ENCODE results near the gene TTC39B.

Gene TTC39B

DNA sequence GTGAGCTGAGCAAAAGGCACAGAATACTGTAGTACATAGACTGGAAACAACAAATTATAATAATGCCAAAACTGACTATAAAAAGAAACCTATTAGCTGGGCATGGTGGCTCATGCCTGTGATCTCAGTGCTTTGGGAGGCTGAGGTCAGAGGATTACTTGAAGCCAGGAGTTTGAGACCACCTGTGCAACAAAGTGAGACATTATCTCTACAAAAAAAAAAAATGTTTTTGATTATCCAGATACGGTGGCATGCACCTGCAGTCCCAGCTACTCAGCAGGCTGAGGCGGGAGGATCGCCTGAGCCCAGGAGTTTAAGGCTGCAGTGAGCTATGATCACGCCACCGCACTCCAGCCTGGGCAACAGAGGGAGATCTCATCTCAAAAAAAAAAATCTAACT lies 175.9 kb downstream of the TTC39B start (continued):
- TF ChIP-seq, protein P1, sequence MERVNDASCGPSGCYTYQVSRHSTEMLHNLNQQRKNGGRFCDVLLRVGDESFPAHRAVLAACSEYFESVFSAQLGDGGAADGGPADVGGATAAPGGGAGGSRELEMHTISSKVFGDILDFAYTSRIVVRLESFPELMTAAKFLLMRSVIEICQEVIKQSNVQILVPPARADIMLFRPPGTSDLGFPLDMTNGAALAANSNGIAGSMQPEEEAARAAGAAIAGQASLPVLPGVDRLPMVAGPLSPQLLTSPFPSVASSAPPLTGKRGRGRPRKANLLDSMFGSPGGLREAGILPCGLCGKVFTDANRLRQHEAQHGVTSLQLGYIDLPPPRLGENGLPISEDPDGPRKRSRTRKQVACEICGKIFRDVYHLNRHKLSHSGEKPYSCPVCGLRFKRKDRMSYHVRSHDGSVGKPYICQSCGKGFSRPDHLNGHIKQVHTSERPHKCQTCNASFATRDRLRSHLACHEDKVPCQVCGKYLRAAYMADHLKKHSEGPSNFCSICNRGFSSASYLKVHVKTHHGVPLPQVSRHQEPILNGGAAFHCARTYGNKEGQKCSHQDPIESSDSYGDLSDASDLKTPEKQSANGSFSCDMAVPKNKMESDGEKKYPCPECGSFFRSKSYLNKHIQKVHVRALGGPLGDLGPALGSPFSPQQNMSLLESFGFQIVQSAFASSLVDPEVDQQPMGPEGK (tag by site-specific recombination; IDR thresholded peaks at IDR 0.05) = no peak
- TF ChIP-seq ZNF175 (tag by site-specific recombination; IDR thresholded peaks at IDR 0.05) (no peak), ZNF10 (tag by site-specific recombination; IDR thresholded peaks at IDR 0.05) (no peak), ZNF350 (tag by site-specific recombination; IDR thresholded peaks at IDR 0.05) (no peak), ZNF433 (tag by site-specific recombination; IDR thresholded peaks at IDR 0.05; ENCODE audit: low read depth) (no peak), ZBTB20 (tag by site-specific recombination; IDR thresholded peaks at IDR 0.05) (no peak), ZNF202 (tag by site-specific recombination; IDR thresholded peaks at IDR 0.05; ENCODE audit: borderline replicate concordance) (no peak), ZNF146 (tag by site-specific recombination; IDR thresholded peaks at IDR 0.05) (no peak), ZNF621 (tag by site-specific recombination; IDR thresholded peaks at IDR 0.05) (no peak)
- TF ChIP-seq, protein P2, sequence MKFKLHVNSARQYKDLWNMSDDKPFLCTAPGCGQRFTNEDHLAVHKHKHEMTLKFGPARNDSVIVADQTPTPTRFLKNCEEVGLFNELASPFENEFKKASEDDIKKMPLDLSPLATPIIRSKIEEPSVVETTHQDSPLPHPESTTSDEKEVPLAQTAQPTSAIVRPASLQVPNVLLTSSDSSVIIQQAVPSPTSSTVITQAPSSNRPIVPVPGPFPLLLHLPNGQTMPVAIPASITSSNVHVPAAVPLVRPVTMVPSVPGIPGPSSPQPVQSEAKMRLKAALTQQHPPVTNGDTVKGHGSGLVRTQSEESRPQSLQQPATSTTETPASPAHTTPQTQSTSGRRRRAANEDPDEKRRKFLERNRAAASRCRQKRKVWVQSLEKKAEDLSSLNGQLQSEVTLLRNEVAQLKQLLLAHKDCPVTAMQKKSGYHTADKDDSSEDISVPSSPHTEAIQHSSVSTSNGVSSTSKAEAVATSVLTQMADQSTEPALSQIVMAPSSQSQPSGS (tag by site-specific recombination; IDR thresholded peaks at IDR 0.05; ENCODE audit: low read depth) = no peak
- TF ChIP-seq, protein P3, sequence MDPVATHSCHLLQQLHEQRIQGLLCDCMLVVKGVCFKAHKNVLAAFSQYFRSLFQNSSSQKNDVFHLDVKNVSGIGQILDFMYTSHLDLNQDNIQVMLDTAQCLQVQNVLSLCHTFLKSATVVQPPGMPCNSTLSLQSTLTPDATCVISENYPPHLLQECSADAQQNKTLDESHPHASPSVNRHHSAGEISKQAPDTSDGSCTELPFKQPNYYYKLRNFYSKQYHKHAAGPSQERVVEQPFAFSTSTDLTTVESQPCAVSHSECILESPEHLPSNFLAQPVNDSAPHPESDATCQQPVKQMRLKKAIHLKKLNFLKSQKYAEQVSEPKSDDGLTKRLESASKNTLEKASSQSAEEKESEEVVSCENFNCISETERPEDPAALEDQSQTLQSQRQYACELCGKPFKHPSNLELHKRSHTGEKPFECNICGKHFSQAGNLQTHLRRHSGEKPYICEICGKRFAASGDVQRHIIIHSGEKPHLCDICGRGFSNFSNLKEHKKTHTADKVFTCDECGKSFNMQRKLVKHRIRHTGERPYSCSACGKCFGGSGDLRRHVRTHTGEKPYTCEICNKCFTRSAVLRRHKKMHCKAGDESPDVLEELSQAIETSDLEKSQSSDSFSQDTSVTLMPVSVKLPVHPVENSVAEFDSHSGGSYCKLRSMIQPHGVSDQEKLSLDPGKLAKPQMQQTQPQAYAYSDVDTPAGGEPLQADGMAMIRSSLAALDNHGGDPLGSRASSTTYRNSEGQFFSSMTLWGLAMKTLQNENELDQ (tag by site-specific recombination; IDR thresholded peaks at IDR 0.05; ENCODE audit: low read depth) = no peak
- TF ChIP-seq, protein P4, sequence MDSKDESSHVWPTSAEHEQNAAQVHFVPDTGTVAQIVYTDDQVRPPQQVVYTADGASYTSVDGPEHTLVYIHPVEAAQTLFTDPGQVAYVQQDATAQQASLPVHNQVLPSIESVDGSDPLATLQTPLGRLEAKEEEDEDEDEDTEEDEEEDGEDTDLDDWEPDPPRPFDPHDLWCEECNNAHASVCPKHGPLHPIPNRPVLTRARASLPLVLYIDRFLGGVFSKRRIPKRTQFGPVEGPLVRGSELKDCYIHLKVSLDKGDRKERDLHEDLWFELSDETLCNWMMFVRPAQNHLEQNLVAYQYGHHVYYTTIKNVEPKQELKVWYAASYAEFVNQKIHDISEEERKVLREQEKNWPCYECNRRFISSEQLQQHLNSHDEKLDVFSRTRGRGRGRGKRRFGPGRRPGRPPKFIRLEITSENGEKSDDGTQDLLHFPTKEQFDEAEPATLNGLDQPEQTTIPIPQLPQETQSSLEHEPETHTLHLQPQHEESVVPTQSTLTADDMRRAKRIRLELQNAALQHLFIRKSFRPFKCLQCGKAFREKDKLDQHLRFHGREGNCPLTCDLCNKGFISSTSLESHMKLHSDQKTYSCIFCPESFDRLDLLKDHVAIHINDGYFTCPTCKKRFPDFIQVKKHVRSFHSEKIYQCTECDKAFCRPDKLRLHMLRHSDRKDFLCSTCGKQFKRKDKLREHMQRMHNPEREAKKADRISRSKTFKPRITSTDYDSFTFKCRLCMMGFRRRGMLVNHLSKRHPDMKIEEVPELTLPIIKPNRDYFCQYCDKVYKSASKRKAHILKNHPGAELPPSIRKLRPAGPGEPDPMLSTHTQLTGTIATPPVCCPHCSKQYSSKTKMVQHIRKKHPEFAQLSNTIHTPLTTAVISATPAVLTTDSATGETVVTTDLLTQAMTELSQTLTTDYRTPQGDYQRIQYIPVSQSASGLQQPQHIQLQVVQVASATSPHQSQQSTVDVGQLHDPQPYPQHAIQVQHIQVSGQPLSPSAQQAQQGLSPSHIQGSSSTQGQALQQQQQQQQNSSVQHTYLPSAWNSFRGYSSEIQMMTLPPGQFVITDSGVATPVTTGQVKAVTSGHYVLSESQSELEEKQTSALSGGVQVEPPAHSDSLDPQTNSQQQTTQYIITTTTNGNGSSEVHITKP (tag by site-specific recombination; IDR thresholded peaks at IDR 0.05) = no peak
- TF ChIP-seq, protein P5, sequence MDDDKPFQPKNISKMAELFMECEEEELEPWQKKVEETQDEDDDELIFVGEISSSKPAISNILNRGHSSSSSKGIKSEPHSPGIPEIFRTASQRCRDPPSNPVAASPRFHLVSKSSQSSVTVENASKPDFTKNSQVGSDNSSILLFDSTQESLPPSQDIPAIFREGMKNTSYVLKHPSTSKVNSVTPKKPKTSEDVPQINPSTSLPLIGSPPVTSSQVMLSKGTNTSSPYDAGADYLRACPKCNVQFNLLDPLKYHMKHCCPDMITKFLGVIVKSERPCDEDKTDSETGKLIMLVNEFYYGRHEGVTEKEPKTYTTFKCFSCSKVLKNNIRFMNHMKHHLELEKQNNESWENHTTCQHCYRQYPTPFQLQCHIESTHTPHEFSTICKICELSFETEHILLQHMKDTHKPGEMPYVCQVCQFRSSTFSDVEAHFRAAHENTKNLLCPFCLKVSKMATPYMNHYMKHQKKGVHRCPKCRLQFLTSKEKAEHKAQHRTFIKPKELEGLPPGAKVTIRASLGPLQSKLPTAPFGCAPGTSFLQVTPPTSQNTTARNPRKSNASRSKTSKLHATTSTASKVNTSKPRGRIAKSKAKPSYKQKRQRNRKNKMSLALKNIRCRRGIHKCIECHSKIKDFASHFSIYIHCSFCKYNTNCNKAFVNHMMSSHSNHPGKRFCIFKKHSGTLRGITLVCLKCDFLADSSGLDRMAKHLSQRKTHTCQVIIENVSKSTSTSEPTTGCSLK (tag by site-specific recombination; IDR thresholded peaks at IDR 0.05) = no peak

DNA sequence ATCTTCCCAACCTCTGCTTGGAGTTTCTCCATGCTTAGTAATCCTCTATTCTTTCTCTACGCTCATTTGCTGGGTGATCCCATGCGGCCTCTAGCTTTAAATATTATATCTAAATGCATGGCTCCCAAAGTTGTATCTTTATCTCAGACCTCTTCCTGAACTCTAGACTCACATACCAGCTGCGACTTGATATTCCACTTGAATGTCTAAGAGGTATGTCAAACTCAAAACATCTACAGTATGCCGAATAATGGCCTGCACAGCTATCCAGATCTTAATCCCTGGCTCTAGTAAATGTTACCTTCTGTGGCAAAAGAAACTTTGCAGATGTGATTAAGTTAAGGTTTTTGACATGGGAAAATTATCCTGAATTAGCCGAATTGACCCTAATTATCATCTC lies 179.2 kb downstream of the TTC39B start:
- H3K4me1 ChIP-seq (ENCODE audit: control insufficient read depth, insufficient read depth, low read length) = no peaks in the 10 kb centered on the region
- POLR2A ChIA-PET = no interaction called here
- no peak overlapping the region for H3K4me3 ChIP-seq (ENCODE audit: low read depth, low read length)
- no peaks in the 10 kb centered on the region for H3K9me3 ChIP-seq (ENCODE audit: control insufficient read depth, insufficient read depth, low read depth, low read length)
- no peaks in the 10 kb centered on the region for H3K36me3 ChIP-seq (ENCODE audit: control insufficient read depth in 2 of 2, insufficient read depth in 1 of 2, low read length in 2 of 2)
- H3K27ac ChIP-seq (ENCODE audit: extremely low read depth, low read depth, low read length) = no peak overlapping the region
- CTCF ChIA-PET = no interaction called here
- TF ChIP-seq ZNF121 (tag by site-specific recombination; IDR thresholded peaks at IDR 0.05) = no peak
- TF ChIP-seq ZNF701 (tag by site-specific recombination; IDR thresholded peaks at IDR 0.05) = no peak
- no peak for TF ChIP-seq ZNF354C (tag by site-specific recombination; IDR thresholded peaks at IDR 0.05; ENCODE audit: borderline replicate concordance, low read depth)
- no peak for TF ChIP-seq IKZF3 (tag by site-specific recombination; IDR thresholded peaks at IDR 0.05)
- TF ChIP-seq ZNF211 (tag by site-specific recombination; IDR thresholded peaks at IDR 0.05; ENCODE audit: low read depth) = no peak
- TF ChIP-seq, protein P6, sequence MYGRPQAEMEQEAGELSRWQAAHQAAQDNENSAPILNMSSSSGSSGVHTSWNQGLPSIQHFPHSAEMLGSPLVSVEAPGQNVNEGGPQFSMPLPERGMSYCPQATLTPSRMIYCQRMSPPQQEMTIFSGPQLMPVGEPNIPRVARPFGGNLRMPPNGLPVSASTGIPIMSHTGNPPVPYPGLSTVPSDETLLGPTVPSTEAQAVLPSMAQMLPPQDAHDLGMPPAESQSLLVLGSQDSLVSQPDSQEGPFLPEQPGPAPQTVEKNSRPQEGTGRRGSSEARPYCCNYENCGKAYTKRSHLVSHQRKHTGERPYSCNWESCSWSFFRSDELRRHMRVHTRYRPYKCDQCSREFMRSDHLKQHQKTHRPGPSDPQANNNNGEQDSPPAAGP (tag by site-specific recombination; IDR thresholded peaks at IDR 0.05) = no peak
- TF ChIP-seq ZNF610 (tag by site-specific recombination; IDR thresholded peaks at IDR 0.05; ENCODE audit: borderline replicate concordance) = no peak
